HCT116 (cell line): ENCODE data around the gene OTOGL.

Experiments used
- FOSL1 ChIP-seq: IDR thresholded peaks from 2 replicates; pipeline ENCODE4 v1.6.1; 2012; ENCODE audit warnings: low read depth
- POLR2A ChIP-seq: IDR thresholded peaks from 2 replicates; pipeline ENCODE4 v1.7.0; 2011; ENCODE audit warnings: borderline replicate concordance; ENCODE audit not compliant: insufficient read depth, insufficient read length; ENCODE audit errors: extremely low read depth
- TF ChIP-seq, protein P1 (sequence below): IDR thresholded peaks from 2 replicates; pipeline ENCODE4 v1.6.1; 2012; ENCODE audit warnings: low read depth

GRCh38 chr12:80277732-80278131, 178.4 kb downstream of the OTOGL start:
- no peak for TF ChIP-seq FOSL1
- TF ChIP-seq, protein P1, sequence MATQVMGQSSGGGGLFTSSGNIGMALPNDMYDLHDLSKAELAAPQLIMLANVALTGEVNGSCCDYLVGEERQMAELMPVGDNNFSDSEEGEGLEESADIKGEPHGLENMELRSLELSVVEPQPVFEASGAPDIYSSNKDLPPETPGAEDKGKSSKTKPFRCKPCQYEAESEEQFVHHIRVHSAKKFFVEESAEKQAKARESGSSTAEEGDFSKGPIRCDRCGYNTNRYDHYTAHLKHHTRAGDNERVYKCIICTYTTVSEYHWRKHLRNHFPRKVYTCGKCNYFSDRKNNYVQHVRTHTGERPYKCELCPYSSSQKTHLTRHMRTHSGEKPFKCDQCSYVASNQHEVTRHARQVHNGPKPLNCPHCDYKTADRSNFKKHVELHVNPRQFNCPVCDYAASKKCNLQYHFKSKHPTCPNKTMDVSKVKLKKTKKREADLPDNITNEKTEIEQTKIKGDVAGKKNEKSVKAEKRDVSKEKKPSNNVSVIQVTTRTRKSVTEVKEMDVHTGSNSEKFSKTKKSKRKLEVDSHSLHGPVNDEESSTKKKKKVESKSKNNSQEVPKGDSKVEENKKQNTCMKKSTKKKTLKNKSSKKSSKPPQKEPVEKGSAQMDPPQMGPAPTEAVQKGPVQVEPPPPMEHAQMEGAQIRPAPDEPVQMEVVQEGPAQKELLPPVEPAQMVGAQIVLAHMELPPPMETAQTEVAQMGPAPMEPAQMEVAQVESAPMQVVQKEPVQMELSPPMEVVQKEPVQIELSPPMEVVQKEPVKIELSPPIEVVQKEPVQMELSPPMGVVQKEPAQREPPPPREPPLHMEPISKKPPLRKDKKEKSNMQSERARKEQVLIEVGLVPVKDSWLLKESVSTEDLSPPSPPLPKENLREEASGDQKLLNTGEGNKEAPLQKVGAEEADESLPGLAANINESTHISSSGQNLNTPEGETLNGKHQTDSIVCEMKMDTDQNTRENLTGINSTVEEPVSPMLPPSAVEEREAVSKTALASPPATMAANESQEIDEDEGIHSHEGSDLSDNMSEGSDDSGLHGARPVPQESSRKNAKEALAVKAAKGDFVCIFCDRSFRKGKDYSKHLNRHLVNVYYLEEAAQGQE: no peak
- TF ChIP-seq POLR2A: no peak
